Measurements from ENCODE around the gene MN1.

DNA sequence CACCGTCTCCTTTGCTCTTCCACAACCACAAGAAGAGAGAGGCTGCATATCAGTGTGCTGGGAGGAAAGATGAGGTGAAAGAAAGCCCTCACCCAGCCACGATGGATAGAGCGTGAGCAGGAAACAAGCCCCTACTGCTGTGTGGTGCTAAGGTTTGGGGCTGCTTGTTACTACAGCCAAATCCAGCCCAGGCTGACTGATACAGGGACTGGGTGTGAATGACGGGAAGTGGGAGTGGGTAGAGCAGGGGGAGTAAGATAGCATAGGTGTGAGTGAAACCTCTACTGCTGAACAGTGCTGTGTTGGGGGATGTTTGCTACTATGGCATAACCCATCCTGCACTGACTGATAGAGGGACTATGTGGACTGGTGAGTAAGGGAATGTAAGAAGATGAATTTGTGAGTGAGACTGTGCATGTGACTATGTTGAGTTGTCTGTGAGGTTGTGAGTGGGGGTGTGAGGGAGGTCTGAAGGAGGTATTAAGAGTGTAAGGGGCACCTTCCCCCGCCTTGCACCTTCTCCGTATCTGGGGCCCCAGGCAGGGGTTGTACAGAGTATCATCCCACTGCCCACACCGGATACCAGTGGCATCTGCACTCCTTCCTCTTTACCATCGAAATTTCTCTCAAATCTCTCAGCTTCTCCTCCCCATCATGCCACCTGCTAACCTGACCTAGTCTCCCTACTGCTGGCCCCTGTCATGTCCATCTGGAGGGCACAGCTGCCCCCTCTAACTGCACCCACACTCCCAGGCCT, 91.5 kb downstream of the MN1 start:
- TF ChIP-seq POLR2AphosphoS5 (IDR thresholded peaks at IDR 0.05): no peak
- TF ChIP-seq, protein P1, sequence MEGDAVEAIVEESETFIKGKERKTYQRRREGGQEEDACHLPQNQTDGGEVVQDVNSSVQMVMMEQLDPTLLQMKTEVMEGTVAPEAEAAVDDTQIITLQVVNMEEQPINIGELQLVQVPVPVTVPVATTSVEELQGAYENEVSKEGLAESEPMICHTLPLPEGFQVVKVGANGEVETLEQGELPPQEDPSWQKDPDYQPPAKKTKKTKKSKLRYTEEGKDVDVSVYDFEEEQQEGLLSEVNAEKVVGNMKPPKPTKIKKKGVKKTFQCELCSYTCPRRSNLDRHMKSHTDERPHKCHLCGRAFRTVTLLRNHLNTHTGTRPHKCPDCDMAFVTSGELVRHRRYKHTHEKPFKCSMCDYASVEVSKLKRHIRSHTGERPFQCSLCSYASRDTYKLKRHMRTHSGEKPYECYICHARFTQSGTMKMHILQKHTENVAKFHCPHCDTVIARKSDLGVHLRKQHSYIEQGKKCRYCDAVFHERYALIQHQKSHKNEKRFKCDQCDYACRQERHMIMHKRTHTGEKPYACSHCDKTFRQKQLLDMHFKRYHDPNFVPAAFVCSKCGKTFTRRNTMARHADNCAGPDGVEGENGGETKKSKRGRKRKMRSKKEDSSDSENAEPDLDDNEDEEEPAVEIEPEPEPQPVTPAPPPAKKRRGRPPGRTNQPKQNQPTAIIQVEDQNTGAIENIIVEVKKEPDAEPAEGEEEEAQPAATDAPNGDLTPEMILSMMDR (IDR thresholded peaks at IDR 0.05): no peak
